Dedifferentiated amniotic fluid mesenchymal stem cell (primary cell): ENCODE data around the gene GABARAPL2.
"Not testable (repeated sequence)": the region's sequence is repeated elsewhere in the genome, so short reads cannot be mapped to it uniquely, and the experiment has no call there.

Experiments used
- DNase-seq: peaks from one replicate; pipeline ENCODE4 v3.0.0-alpha.2; 2016; ENCODE audit errors: extremely low spot score

The GABARAPL2 gene

GRCh38 chr16:75590920-75591843 is 25.0 kb downstream of the GABARAPL2 start:
- DNase-seq, result peak; percentile 62

- DNase-seq, result not testable (repeated sequence)
These were observed 25.7 kb downstream of the GABARAPL2 start for GRCh38 chr16:75591927-75592326.

GRCh38 chr16:75593308-75593707 is 27.1 kb downstream of the GABARAPL2 start:
- DNase-seq, result no peak

GRCh38 chr16:75593825-75594820 is 27.9 kb downstream of the GABARAPL2 start:
- DNase-seq, result no peak

- DNase-seq, result no peak
These were observed 33.5 kb downstream of the GABARAPL2 start for GRCh38 chr16:75599452-75600277.

- DNase-seq, result no peak
These were observed 37.1 kb downstream of the GABARAPL2 start for GRCh38 chr16:75603241-75603640.

- no peak for DNase-seq
These were observed 40.3 kb downstream of the GABARAPL2 start for GRCh38 chr16:75606507-75606906.

GRCh38 chr16:75614066-75614897 is 48.1 kb downstream of the GABARAPL2 start:
- DNase-seq, result no peak

- DNase-seq, result no peak
These were observed 49.4 kb downstream of the GABARAPL2 start for GRCh38 chr16:75615619-75616018.

GRCh38 chr16:75616521-75617010 is 50.4 kb downstream of the GABARAPL2 start:
- no peak for DNase-seq

GRCh38 chr16:75617121-75617520 is 50.9 kb downstream of the GABARAPL2 start:
- no peak for DNase-seq

- DNase-seq, result no peak
These were observed 52.6 kb downstream of the GABARAPL2 start for GRCh38 chr16:75618780-75619179.

- no peak for DNase-seq
These were observed 54.4 kb downstream of the GABARAPL2 start for GRCh38 chr16:75620326-75621169.

GRCh38 chr16:75621170-75621477 is 54.9 kb downstream of the GABARAPL2 start:
- DNase-seq, result peak; percentile 36

GRCh38 chr16:75622761-75623605 is 56.8 kb downstream of the GABARAPL2 start, which contains the start of gene ADAT1:
TSS of gene ADAT1 (minus strand) at chr16:75623281. CDS start at chr16:75620799, 2,482 bp downstream.
- peak; percentile 98 for DNase-seq

GRCh38 chr16:75624921-75625334 is 58.7 kb downstream of the GABARAPL2 start:
- DNase-seq, result no peak

GRCh38 chr16:75626806-75627205 is 60.6 kb downstream of the GABARAPL2 start:
- DNase-seq, result no peak
